ENCODE data around the gene CYP46A1.

DNA sequence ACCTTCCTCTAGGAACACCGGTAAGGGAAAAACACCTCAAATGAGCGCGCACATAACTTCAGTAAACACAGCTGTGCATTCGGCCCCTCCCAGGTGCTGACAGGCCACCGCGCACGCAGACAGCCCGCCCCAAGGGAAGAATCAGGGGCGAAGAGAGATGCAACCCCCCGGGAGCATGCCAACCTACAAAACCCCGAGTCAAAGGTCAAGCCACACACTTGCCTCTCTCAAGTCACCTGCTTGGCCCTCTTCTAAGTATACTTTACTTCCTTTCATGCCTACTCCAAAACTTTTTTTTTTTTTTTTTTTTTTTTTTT, 2.3 kb upstream of the CYP46A1 start:
- TF ChIP-seq, protein P1, sequence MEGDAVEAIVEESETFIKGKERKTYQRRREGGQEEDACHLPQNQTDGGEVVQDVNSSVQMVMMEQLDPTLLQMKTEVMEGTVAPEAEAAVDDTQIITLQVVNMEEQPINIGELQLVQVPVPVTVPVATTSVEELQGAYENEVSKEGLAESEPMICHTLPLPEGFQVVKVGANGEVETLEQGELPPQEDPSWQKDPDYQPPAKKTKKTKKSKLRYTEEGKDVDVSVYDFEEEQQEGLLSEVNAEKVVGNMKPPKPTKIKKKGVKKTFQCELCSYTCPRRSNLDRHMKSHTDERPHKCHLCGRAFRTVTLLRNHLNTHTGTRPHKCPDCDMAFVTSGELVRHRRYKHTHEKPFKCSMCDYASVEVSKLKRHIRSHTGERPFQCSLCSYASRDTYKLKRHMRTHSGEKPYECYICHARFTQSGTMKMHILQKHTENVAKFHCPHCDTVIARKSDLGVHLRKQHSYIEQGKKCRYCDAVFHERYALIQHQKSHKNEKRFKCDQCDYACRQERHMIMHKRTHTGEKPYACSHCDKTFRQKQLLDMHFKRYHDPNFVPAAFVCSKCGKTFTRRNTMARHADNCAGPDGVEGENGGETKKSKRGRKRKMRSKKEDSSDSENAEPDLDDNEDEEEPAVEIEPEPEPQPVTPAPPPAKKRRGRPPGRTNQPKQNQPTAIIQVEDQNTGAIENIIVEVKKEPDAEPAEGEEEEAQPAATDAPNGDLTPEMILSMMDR (IDR thresholded peaks at IDR 0.05; ENCODE audit: insufficient read depth, low read length, poor library complexity, severe bottlenecking) = no peak
- no peak for TF ChIP-seq EZH2phosphoT487 (conservative IDR thresholded peaks at IDR 0.05; ENCODE audit: low read length)

Data from SU-DHL-6 (cell line).